IPS DF 6.9 (cell line): Measurements from ENCODE around the gene VAV3.

Experiments
- DNase-seq: peaks from one replicate; pipeline ENCODE4 v3.0.0-alpha.2; 2013; ENCODE audit warnings: low read depth, low spot score
- H3K27ac ChIP-seq: one replicate; pipeline ENCODE4 v1.5.1; 2013; ENCODE audit warnings: low read length, control low read depth
- H3K27me3 ChIP-seq: 2 replicates; pipeline ENCODE4 v1.6.1; 2013; ENCODE audit warnings: mild to moderate bottlenecking, low read length; ENCODE audit not compliant: control insufficient read depth, insufficient read depth
- H3K36me3 ChIP-seq: 2 replicates; pipeline ENCODE4 v1.6.1; 2013; ENCODE audit warnings: low read length; ENCODE audit not compliant: control insufficient read depth, insufficient read depth
- H3K4me1 ChIP-seq: 2 replicates; pipeline ENCODE4 v1.6.1; 2013; ENCODE audit warnings: low read length; ENCODE audit not compliant: control insufficient read depth, insufficient read depth
- H3K4me3 ChIP-seq: 2 replicates; pipeline ENCODE4 v1.5.1; 2013; ENCODE audit warnings: mild to moderate bottlenecking, low read length
- H3K9me3 ChIP-seq: 2 replicates; pipeline ENCODE4 v1.6.1; 2013; ENCODE audit warnings: low read length, inconsistent platforms; ENCODE audit not compliant: control insufficient read depth, insufficient read depth
- WGBS: extraction: QIAGEN DNeasy Blood & Tissue Kit; methylation state at CpG from one replicate; pipeline ENCODE4 v1.1.7; 2013; ENCODE audit warnings: mixed read lengths, missing lambda C conversion rate; ENCODE audit not compliant: insufficient read length, insufficient coverage; 5-methylcytosine and 5-hydroxymethylcytosine counted together

VAV3 gene

DNA sequence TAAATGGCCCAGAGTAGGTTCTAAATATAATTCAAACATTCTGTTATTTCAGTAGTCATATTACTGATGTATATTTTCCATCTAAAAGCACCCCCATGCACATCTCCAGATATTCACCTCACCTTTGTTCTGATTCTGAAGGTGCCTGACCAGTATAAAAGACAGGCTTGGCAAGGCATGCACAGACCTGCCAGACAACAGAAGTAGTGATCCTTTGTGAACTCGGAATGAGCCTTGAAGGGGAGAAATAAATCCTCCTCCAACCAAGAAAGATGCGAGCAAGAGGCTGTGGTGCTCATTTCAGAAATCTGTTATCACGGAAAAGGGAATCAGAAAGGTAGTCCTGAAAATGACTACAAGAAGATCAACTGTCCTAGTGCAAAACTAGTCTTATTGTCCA lies 287.3 kb downstream of the VAV3 start:
- Histone ChIP-seq H3K27me3 (no peaks in the 10 kb centered on the region), H3K36me3 (no peaks in the 10 kb centered on the region), H3K9me3 (no peaks in the 10 kb centered on the region), H3K4me1 (0 out of 2 replicates have a peak, but pooled peaks cover 2% of the 10 kb centered on the region), H3K4me3 (no peak overlapping the region), H3K27ac (no peak overlapping the region)
- DNase-seq, result no peak
- no CpG with 5 or more reads among the region's 3 CpGs for WGBS

DNA sequence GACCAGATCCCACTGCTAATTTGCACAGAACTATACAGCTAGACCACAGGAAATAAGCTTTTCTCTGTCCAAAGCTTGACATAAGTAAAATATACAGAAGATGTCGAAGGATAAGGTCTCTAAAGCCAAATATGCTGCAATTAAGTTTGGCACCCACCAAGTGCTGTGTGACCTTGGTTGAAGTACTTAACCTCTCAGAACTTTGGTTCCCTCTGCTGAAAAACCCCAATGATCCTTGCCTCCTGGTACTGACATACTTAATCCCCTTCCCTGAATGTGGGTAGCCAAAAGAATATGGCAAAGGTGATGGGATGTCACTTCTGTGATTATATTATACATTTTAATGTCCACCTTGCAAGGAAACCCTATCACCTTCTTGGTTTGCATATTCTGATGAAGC lies 290.5 kb downstream of the VAV3 start:
- no CpG with 5 or more reads among the region's 1 CpG for WGBS
- Histone ChIP-seq H3K36me3 (no peaks in the 10 kb centered on the region), H3K4me3 (no peak overlapping the region), H3K27me3 (no peaks in the 10 kb centered on the region), H3K4me1 (no peaks in the 10 kb centered on the region), H3K9me3 (no peaks in the 10 kb centered on the region), H3K27ac (no peak overlapping the region)
- DNase-seq, result no peak

DNA sequence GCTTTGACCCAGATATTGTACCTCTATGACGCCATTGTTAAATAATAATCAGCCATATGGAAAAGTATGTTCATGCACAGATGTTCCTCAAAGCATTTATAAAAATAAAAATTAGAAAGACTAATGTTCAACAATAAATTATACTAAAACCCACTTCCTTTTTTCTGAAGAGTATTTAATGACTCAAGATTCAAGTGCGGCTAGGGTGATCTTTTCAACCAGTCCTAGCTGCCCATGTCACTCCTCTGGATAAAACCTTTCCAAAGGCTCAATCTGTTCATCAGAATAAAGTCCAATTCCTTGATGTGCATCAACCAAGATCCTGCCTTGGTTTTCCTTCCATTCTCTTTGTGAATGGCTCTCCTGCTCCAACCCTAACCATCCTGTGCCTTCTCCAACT lies 292.0 kb downstream of the VAV3 start:
- Histone ChIP-seq H3K27me3 (no peaks in the 10 kb centered on the region), H3K9me3 (no peaks in the 10 kb centered on the region), H3K4me1 (no peaks in the 10 kb centered on the region), H3K36me3 (no peaks in the 10 kb centered on the region), H3K4me3 (no peak overlapping the region), H3K27ac (no peak overlapping the region)
- no CpG with 5 or more reads among the region's 2 CpGs for WGBS
- DNase-seq, result no peak

DNA sequence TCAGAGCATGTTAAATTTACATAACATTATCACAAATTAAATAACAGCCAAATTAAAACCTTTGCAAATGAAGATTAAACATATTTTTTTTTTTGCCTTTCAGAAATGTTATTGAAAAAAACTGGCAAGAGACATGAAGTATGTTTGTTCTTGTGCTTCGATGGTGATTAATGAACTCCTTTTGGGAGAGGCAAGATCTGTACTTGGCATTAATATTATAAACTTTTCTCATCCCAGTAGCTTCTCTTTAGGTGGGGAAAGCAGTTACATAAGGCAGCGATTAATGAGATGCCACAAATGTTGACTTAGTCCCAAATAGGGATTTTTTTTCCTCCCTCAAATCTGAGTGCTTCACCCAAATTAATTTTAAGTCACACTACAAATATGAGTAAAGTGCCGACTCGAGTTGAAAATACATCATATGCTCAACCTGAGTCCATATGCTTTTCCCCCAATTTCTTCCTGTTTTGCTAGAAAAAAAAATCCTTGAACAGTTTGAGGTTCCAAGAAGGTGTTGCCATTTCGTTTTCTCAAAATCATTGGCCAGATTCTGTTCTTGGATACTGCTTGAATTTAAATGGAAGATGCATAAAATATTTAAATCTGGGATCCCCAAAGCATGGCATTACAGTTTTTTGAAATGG lies 294.5 kb downstream of the VAV3 start:
- Histone ChIP-seq H3K36me3 (no peaks in the 10 kb centered on the region), H3K9me3 (no peaks in the 10 kb centered on the region), H3K4me1 (no peaks in the 10 kb centered on the region), H3K4me3 (no peak overlapping the region), H3K27me3 (no peaks in the 10 kb centered on the region), H3K27ac (no peak overlapping the region)
- DNase-seq, result no peak
- no CpG with 5 or more reads among the region's 5 CpGs for WGBS

DNA sequence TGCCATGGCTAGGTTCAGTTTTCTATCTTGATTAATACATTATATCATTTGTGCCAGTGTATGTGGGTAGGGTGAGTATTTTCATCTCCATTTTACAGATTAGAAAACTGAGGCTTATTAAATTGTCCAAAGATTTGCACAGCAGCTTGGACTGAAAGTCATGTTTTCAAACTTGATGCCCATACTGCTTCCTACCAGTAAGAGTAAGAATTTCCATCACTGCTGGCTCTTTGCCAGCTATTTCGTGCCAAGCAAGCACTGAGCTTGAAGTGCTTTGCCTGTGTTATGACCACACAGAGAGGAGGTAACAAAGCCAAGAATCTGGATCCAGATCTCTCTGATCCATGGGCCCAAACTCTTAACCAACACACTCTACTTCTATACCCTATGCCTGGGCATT lies 295.0 kb downstream of the VAV3 start:
- Histone ChIP-seq H3K4me1 (no peaks in the 10 kb centered on the region), H3K9me3 (no peaks in the 10 kb centered on the region)
- WGBS, result no CpG with 5 or more reads among the region's 1 CpG

DNA sequence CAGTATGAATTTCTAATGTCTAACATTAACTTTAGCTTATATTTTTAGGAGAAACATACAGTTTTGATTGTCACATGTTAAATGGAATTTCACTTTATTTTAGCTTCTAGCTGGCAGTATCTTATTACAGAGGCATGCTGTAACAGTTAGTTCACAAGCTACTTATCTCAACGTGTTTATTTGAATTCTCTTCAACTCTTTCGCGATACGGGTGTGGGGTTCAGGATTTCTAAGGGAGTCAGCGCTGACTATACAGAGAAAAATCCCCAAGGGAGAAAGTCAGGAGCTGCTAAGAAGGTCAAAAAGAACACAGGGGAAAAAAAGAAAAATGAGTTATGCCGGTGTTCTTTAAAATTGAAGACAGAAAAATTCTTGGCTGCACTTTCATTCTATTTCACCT lies 296.2 kb downstream of the VAV3 start:
- Histone ChIP-seq H3K4me3 (no peak overlapping the region), H3K27me3 (no peaks in the 10 kb centered on the region), H3K9me3 (no peaks in the 10 kb centered on the region), H3K4me1 (no peaks in the 10 kb centered on the region), H3K27ac (no peak overlapping the region), H3K36me3 (no peaks in the 10 kb centered on the region)
- DNase-seq, result no peak
- no CpG with 5 or more reads among the region's 6 CpGs for WGBS

More for the DNA sequence above, 295.0 kb downstream of the VAV3 start:
- DNase-seq, result no peak
- no peak overlapping the region for H3K4me3 ChIP-seq
- H3K27ac ChIP-seq, result no peak overlapping the region
- H3K27me3 ChIP-seq, result no peaks in the 10 kb centered on the region
- H3K36me3 ChIP-seq, result no peaks in the 10 kb centered on the region

DNA sequence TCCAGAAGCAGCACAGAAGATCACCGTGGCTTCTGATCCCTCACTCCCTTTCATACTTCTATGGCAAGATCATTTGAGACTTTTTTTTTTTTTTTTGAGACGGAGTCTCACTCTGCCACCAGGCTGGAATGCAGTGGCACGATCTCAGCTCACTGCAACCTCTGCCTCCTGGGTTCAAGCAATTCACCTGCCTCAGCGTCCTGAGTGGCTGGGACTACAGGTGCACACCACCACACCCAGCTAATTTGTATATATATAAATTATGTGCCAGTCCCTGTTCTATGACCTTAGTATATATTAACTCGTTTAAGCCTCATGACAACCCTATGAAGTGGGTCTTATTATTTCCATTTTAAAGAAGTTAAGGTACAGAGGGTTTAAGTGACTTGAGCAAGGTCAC lies 298.5 kb downstream of the VAV3 start:
- no peaks in the 10 kb centered on the region for H3K27me3 ChIP-seq
- WGBS, result no CpG with 5 or more reads among the region's 5 CpGs
- H3K4me1 ChIP-seq, result no peaks in the 10 kb centered on the region
- H3K9me3 ChIP-seq, result no peaks in the 10 kb centered on the region
- no peaks in the 10 kb centered on the region for H3K36me3 ChIP-seq
- H3K4me3 ChIP-seq, result no peak overlapping the region
- no peak overlapping the region for H3K27ac ChIP-seq
- no peak for DNase-seq

DNA sequence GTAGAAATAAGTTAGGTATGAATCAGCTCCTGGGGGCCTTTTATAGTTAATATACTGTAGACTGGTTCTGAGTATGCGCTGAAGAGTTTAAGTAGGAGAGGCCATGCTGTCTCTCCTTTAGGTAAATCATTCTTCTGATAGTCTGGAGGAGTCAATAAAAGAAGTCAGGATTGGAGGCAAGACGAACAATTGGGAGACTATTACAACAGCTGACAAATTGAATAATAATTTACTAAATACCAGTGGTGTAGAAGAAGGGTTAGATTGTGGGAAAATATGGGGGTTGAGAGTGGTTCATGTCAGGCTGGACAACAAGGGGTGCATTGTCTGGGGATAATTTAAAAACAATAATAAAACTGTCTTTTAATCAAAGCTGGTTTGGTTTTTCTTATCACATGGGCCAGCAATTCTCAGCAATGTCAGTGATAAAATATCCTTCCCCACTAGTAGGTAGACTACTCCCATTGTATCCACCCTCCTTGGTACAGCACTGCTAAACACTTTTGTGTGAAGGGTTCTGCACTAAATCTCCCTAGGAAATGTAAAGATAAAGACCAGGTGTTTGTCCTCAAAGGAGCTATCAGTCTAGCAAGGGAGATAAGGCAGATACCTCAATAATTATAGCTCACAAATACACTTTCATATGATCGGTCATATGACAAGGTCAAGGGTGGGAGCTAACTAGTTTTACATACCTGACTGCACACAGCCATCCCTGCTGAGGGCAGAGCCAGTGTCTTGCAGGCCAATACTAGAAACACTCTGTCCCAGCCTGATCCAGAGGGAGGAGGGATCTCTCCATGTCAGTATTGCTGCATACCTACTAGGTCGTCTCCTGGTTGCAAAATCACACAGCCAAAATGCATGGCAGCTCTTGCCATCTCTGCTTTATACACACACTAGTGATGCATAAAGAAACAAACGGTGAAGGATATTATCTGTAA lies 299.7 kb downstream of the VAV3 start:
- Histone ChIP-seq H3K36me3 (no peaks in the 10 kb centered on the region), H3K4me3 (no peak overlapping the region), H3K4me1 (no peaks in the 10 kb centered on the region), H3K27ac (no peak overlapping the region), H3K9me3 (no peaks in the 10 kb centered on the region), H3K27me3 (no peaks in the 10 kb centered on the region)
- DNase-seq, result no peak
- no CpG with 5 or more reads among the region's 5 CpGs for WGBS

DNA sequence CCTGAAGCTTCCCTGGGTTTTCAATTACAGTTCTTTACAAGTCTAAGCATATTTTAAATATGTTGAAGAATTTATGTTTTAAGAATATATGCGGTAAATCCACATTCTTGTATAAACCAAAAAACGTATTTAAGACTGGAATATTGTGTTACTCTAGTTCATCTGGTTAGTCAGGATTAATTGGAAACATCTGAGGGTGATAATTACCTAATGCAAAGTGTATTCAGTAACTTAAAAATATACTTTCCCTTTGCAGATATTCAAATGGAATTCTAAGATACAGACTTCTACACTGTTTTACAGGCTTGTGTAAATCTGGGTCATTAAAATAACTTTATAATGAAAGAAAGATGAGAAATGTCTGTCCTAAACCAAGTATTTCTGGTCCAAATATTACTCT lies 302.0 kb downstream of the VAV3 start:
- no peak for DNase-seq
- Histone ChIP-seq H3K27me3 (no peaks in the 10 kb centered on the region), H3K36me3 (no peaks in the 10 kb centered on the region), H3K9me3 (no peaks in the 10 kb centered on the region), H3K27ac (no peak overlapping the region), H3K4me3 (no peak overlapping the region), H3K4me1 (no peaks in the 10 kb centered on the region)
- WGBS, result 100% methylated on average over 2 of the region's 2 CpGs

DNA sequence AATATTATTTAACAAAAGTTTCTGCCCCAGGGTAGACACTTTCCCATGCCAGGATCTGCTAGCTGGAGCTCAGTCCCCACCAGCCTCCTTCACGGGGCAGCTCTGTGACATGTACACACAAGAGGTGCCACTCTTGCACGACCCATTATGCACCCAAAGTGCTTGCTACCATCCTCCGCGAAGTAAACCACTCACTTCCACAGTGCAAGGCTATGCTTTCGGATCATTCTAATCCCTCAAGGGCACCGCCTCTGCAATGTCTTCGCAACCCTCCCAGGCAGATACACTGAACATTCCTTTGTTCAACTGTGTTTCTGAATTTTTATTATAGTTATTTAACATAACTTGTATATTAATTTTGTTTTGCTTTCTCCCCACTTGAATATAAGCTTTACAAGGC lies 303.8 kb downstream of the VAV3 start:
- Histone ChIP-seq H3K4me3 (no peak overlapping the region), H3K36me3 (no peaks in the 10 kb centered on the region), H3K4me1 (no peaks in the 10 kb centered on the region), H3K27ac (no peak overlapping the region), H3K9me3 (no peaks in the 10 kb centered on the region), H3K27me3 (no peaks in the 10 kb centered on the region)
- no CpG with 5 or more reads among the region's 7 CpGs for WGBS
- DNase-seq, result no peak
